HG02759 (cell line): ENCODE data around the gene RALGAPA2.

Source experiments
- ATAC-seq: cut with Tn5 transposase; IDR thresholded peaks from one replicate; pipeline ENCODE4 v1.9.1; 2021; ENCODE audit warnings: mild to moderate bottlenecking, moderate library complexity; ENCODE audit not compliant: unreplicated experiment

Gene RALGAPA2

DNA sequence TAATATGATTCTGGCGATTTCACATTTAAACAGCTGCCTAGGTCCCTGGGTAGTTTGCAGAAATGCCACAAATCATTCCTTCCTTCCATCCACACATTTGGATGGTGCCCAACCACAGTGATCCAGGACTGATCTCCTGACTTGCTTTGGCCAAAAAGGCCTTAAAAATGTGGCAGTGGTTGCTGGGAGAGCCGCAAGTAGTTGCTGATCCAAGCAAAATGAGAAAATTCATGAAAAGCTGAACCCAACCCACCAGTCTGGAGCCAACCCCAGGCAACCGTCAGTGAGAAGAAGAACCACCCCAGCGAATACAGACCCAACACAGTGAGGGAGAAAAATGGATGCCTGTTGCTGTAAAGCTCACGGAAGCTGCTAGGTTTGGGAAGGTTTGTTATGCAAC is 25.1 kb downstream of the RALGAPA2 start:
- ATAC-seq = no peak

DNA sequence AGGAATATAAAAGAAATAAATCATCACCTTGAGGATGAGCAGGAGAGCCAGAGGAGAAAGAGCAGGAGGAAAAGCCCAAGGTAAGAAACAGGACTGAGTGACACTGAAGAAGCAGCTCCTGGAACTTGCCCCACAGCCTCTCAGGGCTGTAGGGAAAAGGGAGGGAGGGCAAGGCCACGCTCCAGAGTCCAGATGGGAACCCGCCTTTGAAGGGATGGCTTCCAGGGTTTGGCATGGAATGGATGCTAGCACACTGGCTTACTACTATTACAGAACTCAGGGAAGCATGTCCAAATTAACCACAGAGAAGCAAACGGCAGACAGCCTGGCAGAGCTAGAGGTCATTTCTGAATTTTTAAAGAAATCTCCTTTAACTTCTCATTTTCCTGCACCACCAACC is 26.8 kb downstream of the RALGAPA2 start:
- no peak for ATAC-seq

DNA sequence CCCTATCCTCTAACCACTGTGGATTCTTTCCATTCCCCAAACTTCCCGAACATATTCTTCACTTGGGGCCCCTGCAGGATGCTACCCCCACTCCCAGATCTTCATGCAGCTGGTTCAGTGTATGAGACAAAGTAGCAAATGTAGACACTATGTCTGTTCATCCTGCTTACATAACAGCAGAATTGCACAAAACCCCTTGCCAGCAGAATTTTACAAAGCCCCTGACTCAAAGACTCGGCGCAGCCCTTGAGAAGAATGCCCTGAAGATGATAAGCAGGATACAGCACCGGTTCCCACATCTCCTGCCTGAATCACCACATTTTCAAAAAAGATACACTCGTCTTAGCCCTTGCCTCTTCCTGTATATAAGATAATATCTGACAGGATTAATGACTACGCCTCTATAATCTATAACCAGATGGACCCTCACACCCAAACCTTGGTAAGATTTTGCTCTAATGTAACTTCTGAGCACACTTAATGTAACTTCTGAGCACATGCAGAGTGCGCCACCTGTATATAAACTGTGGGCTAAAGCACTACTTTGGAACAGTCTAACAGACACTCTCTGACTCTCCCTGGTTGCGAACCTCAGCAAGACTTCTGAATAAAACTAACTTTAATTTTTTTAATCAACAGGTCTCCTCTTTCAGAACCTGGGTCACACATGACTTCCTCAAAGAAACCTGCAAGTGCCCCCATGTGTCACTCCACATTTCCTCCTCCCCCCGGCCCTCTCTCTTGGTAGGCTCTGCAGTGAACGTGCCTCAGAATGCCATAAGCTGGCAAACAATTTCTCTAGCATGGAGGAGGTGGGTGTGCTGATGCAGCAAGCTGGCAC is 28.7 kb downstream of the RALGAPA2 start:
- ATAC-seq = no peak

DNA sequence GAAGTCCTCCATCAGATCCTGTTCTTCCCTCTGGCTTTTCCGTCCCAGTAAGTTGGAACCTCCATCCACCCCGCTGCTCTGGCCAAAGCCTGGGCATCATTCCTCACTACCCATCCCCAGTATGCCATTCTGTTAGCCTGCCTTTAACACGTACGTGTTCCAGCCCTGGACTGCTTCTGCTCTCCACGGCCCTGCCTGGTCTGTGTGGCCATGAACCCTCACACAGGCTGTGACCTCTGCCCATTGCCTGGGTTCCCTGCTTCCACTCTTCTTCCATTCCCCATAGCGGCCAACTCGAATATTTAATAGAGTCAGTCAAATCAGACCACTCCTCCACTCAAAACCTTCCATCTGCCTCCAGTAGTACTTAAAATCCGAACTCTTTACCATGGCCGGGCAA is 29.4 kb downstream of the RALGAPA2 start:
- no peak for ATAC-seq

DNA sequence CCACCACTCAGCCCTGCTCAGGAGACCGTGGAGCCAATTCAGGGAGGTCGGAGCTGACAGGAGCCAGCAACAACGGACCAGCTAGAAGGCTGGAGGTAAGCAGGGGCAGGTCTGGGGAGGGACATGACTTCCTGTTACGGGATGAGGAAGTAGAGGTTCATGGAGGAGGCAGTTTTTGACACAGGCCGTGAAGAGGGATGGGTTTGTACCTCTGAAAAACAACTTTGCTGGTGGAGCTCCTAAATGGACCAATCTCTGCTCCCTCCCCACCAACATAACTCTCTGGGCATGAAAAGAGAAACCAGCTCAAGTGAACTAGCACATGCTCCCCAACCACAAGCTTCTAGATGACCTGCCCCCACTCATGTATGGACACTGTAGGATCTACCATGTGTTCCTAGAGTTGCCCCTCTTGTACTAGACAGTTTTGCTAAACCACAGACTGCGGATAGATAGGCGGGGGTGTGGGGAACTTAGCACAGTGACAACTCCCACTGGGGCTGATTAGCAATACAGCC is 31.4 kb downstream of the RALGAPA2 start:
- peak; percentile 51 for ATAC-seq

DNA sequence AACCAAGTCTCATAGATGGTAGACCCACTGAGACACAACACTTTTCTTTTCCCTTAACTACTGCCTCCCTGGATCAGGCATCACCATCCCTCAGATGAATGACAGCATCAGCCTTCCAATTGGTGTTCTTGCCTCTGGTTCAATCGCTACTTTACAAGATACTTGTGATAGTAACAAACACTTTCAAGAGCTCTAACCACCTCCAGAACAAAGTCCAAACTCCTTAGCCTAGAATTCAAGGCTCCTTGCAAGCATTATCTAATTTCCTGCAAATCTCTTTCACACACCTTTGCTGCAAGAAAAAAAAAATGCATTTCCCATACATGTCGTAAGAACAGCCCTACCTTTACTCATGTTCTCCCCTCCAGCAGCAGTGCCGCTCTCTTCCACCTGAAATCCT is 33.1 kb downstream of the RALGAPA2 start:
- no peak for ATAC-seq

DNA sequence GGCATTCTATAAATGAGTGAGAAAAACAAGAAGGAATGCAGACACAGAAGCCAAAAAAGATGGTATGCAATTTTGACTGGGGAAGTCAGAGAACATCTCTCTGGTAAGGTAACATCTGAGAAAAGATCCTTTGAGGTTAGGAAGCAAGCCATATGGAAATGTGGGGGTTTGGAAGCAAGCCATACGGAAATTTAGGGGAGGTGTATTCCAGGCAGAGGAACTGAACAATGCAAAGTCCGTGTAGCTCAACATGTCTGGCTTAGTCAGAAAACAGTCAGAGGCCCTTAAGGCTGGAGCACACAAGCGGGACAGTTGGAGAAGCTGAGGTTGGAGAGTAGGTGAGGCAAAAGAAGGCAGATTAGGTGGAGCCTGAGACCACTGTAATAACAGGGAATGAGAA is 35.3 kb downstream of the RALGAPA2 start:
- ATAC-seq = no peak

DNA sequence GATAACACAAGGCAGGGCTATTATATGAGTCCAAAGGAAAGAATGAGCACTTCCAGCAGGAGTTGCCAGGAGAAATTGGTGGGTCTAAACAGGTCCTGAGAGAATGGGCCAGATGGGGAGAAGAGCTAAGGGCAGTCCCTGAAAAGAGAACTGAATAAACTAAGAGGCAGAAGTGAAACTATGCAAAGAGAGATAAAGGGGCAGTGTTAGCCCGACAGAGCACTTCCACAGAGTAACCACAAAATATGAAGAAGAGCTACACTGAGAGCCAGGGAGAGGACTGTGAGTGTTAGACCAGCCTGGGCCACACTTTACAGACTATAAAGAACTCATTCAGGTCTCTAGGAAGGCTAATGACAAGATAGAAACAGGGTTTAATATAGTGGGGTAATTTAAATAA is 43.8 kb downstream of the RALGAPA2 start:
- peak; percentile 97 for ATAC-seq

DNA sequence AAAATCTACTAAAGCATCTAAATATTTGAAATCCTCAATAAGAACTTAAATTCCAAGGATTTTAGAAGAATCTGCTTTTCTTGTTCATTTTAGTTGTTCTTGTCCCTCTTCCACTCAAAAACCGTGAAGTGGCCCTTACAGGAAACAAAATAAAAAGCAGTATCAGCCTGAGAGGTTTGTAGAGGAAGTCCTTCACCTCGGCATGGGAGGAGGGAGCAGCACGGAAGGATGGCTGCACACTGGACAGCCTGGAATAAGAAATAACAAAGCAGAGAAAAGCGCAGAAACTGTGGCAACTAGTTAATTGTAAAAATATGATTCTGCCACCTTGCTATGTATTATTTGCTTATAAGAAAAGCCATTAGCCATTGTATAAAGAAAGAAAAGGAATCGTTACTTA is 46.1 kb downstream of the RALGAPA2 start:
- ATAC-seq = no peak

DNA sequence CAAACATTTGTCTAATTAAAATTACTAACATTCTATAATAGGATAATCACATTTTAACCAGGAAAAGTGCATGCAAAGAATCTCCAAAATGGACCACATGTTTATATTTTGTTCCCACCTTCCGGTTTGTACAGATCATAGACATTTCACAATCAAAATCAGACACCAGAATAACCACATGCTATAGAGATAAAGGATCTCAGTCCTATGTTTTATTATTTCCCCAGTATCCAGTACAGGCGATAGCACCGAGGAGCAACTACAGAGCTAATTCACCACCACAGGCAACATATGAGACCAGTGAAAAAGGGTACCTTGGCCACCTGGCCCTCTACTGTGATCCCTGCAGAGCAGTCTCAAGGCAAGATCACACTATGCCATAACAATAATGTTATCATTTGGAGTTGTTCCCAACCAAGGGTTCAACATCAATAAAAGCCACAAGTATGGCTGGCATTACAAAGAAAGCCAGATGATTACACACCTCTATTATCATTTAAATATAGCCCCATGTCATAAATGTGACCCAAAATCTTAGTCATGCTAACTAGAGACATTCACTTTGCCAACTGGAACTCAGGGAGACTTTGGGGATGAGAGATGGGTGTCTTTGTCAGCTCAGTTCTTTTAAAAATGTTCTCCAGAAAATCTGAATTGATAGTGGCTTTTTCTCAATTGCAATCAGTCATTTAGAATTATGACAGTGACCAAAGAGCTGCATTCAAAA is 46.7 kb downstream of the RALGAPA2 start:
- no peak for ATAC-seq

DNA sequence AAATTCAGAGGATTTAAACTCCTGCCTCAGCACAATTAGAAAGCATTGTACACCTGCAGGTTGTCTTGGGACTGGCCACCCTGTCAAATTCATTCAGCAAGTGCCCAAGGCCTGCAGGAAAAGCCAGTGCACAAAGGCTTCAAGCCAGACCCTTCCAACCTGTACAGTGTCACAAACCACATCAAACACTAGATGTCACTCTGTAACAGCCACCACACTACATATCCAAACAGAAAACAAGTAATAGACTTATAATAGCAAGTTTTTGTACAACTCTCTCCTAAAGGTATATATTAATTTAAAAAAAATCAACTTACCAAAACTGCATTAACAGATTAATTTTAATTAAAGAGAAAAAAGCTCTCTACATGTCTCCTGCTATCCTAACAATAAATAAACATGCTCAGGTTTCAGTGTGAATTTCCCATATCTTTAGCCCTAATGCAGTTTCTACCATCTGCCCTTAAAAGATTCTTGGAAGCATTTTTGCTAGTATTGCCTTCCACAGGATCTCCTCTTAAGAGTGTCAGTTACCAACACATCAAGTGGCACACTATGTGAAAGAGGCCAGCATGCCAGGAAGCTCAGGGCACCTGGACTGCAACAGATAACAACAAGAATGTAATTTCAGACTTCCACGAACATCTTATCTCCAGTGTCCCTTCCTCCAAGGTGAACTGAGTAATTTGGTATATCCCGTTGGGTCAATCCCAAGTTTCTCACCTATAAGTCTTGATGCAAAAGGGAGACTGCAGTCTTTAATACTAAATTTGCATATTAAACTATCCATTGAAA is 47.5 kb downstream of the RALGAPA2 start:
- ATAC-seq = peak; percentile 60

DNA sequence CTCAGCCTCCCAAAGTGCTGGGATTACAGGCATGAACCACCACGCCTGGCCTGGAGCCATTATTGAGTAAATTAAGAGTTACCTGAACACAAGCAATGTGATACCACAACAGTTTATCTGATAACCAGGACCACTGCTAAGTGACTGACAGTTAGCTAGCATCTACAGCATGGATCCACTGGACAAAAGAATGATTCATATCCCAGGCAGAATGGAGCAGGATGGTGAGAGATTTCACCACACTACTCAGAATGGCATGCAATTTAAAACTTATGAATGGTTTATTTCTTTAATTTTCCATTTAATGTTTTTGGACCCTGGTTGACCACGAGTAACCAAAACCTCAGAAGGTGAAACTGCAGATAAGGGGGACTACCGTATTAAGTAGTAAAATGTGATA is 48.6 kb downstream of the RALGAPA2 start:
- no peak for ATAC-seq

DNA sequence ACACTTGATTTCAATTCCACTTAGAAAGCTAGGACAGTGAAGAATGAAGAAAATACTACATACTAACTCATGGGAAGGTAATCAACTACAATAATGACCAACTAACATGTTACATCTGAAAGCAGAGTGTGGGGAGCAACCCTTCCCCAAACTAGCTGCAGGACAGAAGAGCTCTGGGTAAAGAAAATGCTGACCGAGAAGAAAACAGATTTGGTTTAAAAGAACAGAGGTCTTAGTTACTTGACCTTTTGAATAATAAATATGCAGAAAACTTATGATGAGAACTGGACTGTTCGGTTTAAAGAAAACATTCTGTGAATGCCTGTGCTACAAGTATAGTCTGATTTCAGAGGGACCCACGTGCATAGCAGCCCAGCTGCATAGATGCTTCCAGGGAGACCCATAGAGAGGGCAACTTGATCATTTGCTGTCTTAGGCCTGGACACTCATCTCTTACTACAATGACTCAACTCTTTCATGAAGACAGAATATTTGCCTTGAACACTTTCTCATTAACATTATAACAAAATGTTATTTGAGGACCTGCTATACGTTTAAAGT is 53.5 kb downstream of the RALGAPA2 start:
- no peak for ATAC-seq

DNA sequence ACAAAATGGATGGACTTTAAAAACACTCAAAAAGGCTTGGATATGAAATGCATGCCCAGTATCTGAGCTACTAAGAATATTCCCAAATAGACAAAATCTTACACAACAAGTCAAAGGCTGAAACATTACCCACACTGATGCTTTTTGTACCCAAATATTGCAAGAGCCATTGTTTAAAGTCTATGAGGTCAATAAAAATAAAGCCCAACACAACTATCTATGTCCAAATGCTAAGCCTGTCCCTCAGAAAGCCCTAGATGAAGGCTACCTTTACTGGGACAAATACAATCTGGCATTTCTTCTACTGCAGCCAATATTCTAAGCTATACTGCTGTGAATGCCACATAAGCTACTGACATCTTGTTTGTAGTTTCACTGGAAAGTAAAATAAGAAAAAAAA is 54.3 kb downstream of the RALGAPA2 start:
- ATAC-seq = no peak

DNA sequence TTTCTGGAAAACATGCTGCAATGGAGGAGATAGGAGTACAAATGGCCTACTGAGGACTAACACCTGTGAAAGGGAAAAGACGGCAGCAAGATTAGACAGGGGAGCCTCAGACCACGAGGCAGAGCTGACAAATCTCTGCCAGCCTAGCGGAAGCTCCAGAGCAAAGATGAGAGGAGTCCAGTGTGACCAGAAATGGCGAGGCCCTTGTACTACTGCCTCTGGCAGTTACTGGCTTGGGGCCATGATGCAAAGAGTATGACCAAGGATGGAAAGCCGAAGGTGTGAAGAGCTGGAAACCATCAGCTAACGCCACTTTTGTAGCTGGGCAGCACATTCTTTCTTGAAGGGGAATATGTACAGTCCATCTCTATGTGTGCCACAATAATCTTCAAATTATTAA is 55.4 kb downstream of the RALGAPA2 start:
- no peak for ATAC-seq

DNA sequence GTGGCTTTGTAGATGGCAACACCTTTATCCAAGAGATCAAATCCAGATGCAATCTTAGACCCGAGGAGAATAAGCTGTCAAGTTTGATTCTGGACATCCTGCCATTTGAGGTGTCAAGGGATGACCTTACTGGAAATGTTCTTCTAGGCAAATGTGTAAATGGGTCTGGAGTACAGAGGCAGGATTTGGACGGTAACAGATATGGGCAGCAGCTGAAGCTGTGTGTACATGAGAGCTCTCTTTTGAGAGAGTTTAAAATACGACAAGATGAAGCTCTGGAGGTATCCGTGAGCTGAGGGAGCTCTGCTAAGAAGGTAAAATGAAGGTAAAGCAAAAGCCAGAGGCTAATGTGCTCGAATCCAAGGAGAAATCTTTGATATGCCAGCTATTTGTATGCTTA is 56.6 kb downstream of the RALGAPA2 start:
- no peak for ATAC-seq

DNA sequence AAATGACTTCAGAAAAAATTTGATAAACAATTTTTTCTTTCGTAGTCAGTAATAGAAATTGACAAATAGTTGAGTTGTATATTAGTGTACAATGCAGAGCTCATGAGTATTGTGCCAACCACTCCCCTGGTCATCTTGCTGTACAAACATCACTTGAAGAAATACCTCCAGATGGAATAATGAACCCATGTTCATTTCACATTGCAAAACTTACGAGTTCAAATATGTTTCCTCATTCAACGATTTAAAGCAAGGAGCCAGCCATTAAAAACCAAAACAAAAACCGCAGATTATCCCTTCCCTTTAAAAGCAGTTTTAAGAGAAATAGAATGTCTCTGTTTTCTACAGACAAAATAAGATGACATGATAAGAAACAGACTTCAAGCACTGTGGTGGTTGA is 62.5 kb downstream of the RALGAPA2 start:
- no peak for ATAC-seq

DNA sequence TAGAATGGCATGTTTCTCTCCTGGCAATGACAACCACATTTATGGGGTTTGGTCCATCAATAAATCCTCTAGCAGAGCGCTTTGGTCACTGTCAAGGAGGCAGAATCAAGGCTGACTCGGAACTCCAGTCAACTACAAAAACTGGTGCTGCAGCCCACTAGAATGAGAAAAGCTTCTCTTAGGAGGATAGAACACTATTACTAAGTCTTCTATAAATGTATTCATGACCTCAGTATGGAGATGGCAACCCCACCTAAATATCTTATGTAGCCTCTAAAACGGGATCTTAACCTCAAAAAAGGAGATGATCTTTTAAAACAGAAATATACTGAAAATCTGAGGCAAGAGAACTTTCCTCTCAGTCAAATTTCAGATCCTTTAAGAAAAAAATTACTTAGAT is 68.5 kb downstream of the RALGAPA2 start:
- no peak for ATAC-seq

DNA sequence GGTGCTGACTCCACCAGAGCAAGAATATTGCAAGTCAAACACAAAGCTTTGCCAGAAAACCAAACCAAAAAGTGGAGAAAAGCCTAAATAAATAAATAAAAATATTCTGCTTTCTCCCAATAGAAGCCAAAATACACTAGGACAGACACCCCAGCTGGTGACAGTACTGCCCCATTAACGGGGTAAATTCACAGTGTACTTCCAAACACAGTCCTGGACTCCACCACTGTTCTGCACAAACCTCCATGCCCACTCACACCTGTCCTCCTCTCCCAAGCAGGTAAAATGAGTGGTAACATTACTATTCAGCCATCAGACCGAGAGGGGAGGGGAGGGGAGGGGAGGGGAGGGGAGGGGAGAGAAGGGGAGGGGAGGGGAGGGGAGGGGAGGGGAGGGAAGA is 70.7 kb downstream of the RALGAPA2 start:
- no peak for ATAC-seq

DNA sequence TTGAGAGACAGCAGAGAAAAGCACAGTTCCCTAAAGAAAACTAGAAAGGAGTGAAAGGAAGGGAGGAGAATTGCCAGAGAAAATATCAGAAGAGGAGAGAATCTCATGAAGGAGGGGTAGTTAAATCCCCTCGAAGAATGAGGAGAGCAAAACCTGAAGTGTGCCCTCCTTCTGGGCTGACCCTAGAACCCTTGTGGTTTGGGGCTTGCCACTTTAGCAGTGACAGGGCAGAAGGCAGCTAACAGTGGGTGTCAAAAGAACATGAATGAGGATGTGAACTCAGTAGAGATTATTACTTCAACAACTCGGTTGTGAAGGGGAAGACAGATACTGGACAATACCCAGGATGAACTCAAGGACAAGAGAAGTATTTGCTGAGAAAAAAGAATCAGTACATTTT is 73.6 kb downstream of the RALGAPA2 start:
- ATAC-seq = no peak
